T-cell (primary cell): ENCODE measurements around the gene BBS7. TPM values are rescaled to one million over a fixed set of nuclear protein-coding genes. Genes with fewer than 3 reads are reported as not detected.

Experiments
- ATAC-seq, 4 experiments: fragments of 200-7000 bp in 3 of 4; fragments of 150-1000 bp in 1 of 4; cut with Tn5 transposase; replicated peaks in 1 of 4; 1 replicate in 3 of 4; 2 replicates in 1 of 4; pipeline ENCODE4 v1.10.0; 2021; ENCODE audit warnings: moderate library complexity in 3 of 4, mild to moderate bottlenecking in 2 of 4, moderate number of reproducible peaks in 1 of 4
- CTCF ChIA-PET, 2 donors: fragments of 300-600 bp; sonication (Branson Sonifier 250); formaldehyde crosslinking; loops; one replicate each; lab custom pipeline; 2022; ENCODE audit warnings: antibody characterized with exemption in 2 of 2; lab: Charles Lee
- POLR2A ChIA-PET, 2 donors: fragments of 300-600 bp; sonication (Branson Sonifier 250); formaldehyde crosslinking; loops; one replicate each; lab custom pipeline; 2022; ENCODE audit warnings: antibody characterized with exemption in 2 of 2; lab: Charles Lee
- DNase-seq, 35 experiments: peaks; one replicate each; pipeline versions ENCODE4 v3.0.0 to v3.0.0-alpha.2; 2013 to 2023
- H3K27ac ChIP-seq: one replicate; pipeline ENCODE4 v1.5.1; 2013; ENCODE audit warnings: low read length
- H3K27me3 ChIP-seq, 2 experiments: replicated peaks in 1 of 2; 1 replicate in 1 of 2; 2 replicates in 1 of 2; pipeline versions ENCODE4 v1.6.1 to v1.7.0; 2013; ENCODE audit warnings: low read length in 1 of 2, mixed read lengths in 1 of 2; ENCODE audit not compliant: control insufficient read depth in 2 of 2, insufficient read depth in 2 of 2; ENCODE audit errors: extremely low read depth in 1 of 2
- H3K36me3 ChIP-seq, 2 donors: 1 replicate in 1 of 2; 2 replicates in 1 of 2; pipeline versions ENCODE4 v1.6.1 to v1.7.0; 2013; ENCODE audit warnings: low read length in 1 of 2; ENCODE audit not compliant: control insufficient read depth in 2 of 2, insufficient read depth in 1 of 2; ENCODE audit errors: extremely low read depth in 1 of 2
- H3K4me1 ChIP-seq, 2 experiments: 1 replicate in 1 of 2; 2 replicates in 1 of 2; pipeline versions ENCODE4 v1.6.1 to v1.7.0; 2013; ENCODE audit warnings: low read length in 2 of 2, mixed read lengths in 1 of 2; ENCODE audit not compliant: insufficient read depth in 2 of 2, control insufficient read depth in 1 of 2; ENCODE audit errors: extremely low read depth in 1 of 2
- H3K4me3 ChIP-seq, 2 donors: 1 replicate in 1 of 2; 2 replicates in 1 of 2; pipeline versions ENCODE4 v1.5.1 to v1.7.0; 2013; ENCODE audit warnings: mild to moderate bottlenecking in 2 of 2, low read length in 1 of 2, moderate library complexity in 1 of 2; ENCODE audit not compliant: control insufficient read depth in 1 of 2; ENCODE audit errors: extremely low read depth in 1 of 2
- H3K9me3 ChIP-seq: 2 replicates; pipeline ENCODE4 v1.7.0; 2013
- H3K27ac Mint-ChIP-seq, 2 donors: one replicate each; pipeline ENCODE4 v1.8.0; 2020 to 2021; ENCODE audit warnings: mild to moderate bottlenecking in 2 of 2, mixed read lengths in 2 of 2
- H3K27me3 Mint-ChIP-seq, 2 donors: one replicate each; pipeline ENCODE4 v1.8.0; 2021 to 2022; ENCODE audit warnings: mixed read lengths in 2 of 2
- H3K36me3 Mint-ChIP-seq: one replicate; pipeline ENCODE4 v1.8.0; 2021; ENCODE audit warnings: mixed read lengths
- H3K4me1 Mint-ChIP-seq, 3 donors: one replicate each; pipeline ENCODE4 v1.8.0; 2020 to 2022; ENCODE audit warnings: mixed read lengths in 3 of 3, mild to moderate bottlenecking in 1 of 3
- H3K4me3 Mint-ChIP-seq, 3 donors: one replicate each; pipeline ENCODE4 v1.8.0; 2020 to 2022; ENCODE audit warnings: mild to moderate bottlenecking in 3 of 3, mixed read lengths in 3 of 3, moderate library complexity in 3 of 3
- H3K9me3 Mint-ChIP-seq, 3 donors: one replicate each; pipeline ENCODE4 v1.8.0; 2020 to 2022; ENCODE audit warnings: mixed read lengths in 3 of 3
- WGBS: methylation state at CpG from one replicate; pipeline ENCODE4 v1.1.5; 2013; ENCODE audit warnings: missing lambda C conversion rate; ENCODE audit not compliant: insufficient coverage; 5-methylcytosine and 5-hydroxymethylcytosine counted together
- total RNA-seq, 35 experiments: library from RNA in 6 of 35; stranded (reverse) in 6 of 35; fragments of 120-200 nt in 1 of 35; gene quantifications; one replicate each; pipeline versions ENCODE4 v1.2.1 to v1.2.4 and lab custom pipeline; 2013 to 2026

Gene BBS7
- total RNA-seq, 5 donors from 2014 or later (not counting 1 experiment from before 2014, with no cell fraction given) = 6.2 to 10.8 (median 8.7) TPM

GRCh38 chr4:121824171-121824527 lies 46.1 kb downstream of the BBS7 start:
- no peaks in the 10 kb centered on the region for H3K27me3 Mint-ChIP-seq
- peaks cover 16 to 21% (median 20%) of the 10 kb centered on the region in 3 donors for H3K4me1 Mint-ChIP-seq
- no peaks in the 10 kb centered on the region for H3K9me3 Mint-ChIP-seq
- ATAC-seq (no peak), DNase-seq (no peak)
- Histone ChIP-seq H3K9me3 (no peaks in the 10 kb centered on the region), H3K27ac (peak overlapping the region; percentile 75), H3K4me1 (peaks cover 7 to 10% of the 10 kb centered on the region in 2 experiments), H3K4me3 (peak overlapping the region; percentile 71 to 78), H3K36me3 (no peaks in the 10 kb centered on the region), H3K27me3 (no peaks in the 10 kb centered on the region)
- ChIA-PET CTCF (interaction anchor here in 1 of 2 donors (1.5 kb wide), 2 partner anchors 22 to 754 kb away, joined by 4 to 9 read pairs; partner anchors contain the start of gene EXOSC9), POLR2A (interaction anchor here (0.5 to 1.2 kb wide), 6 partner anchors 20 to 528 kb away, joined by 3 to 8 read pairs (median 3); partner anchors contain the start of gene EXOSC9 (in 2 of the 2))
- peaks cover 9% of the 10 kb centered on the region for H3K36me3 Mint-ChIP-seq
- H3K4me3 Mint-ChIP-seq = peak overlapping the region; percentile 86 to 93 (median 86)
- 0% methylated on average over 2 of the region's 8 CpGs for WGBS
- H3K27ac Mint-ChIP-seq = peak overlapping the region; percentile 86

GRCh38 chr4:121823505-121824170 lies 46.6 kb downstream of the BBS7 start, which contains the start of gene CCNA2:
Gene CCNA2 (minus strand): TSS chr4:121823883. CDS start chr4:121823628, 255 bp downstream.
- Mint-ChIP-seq H3K27ac (peak within 1 kb of the TSS; percentile 86), H3K36me3 (peaks cover 9% of the 10 kb centered on the region), H3K27me3 (no peaks in the 10 kb centered on the region), H3K4me1 (peaks cover 16 to 24% (median 20%) of the 10 kb centered on the region in 3 donors), H3K4me3 (peak within 1 kb of the TSS; percentile 86 to 93 (median 86)), H3K9me3 (no peaks in the 10 kb centered on the region)
- Histone ChIP-seq H3K27me3 (no peaks in the 10 kb centered on the region), H3K4me1 (peaks cover 7 to 10% of the 10 kb centered on the region in 2 experiments), H3K4me3 (peak within 1 kb of the TSS; percentile 71 to 78), H3K36me3 (no peaks in the 10 kb centered on the region), H3K27ac (peak within 1 kb of the TSS; percentile 75), H3K9me3 (no peaks in the 10 kb centered on the region)
- peak; percentile 91 to 97 (median 94) for DNase-seq
- ATAC-seq = peak; percentile 98
- ChIA-PET CTCF (interaction anchor here in 1 of 2 donors (1.5 kb wide), 2 partner anchors 22 to 755 kb away, joined by 4 to 9 read pairs; partner anchors contain the start of gene EXOSC9), POLR2A (interaction anchor here (0.5 to 1.2 kb wide), 6 partner anchors 20 to 529 kb away, joined by 3 to 8 read pairs (median 3); partner anchors contain the start of gene EXOSC9 (in 2 of the 2))
- under 1% methylated on average over 63 of the region's 63 CpGs for WGBS

GRCh38 chr4:121822796-121823504 lies 47.3 kb downstream of the BBS7 start:
- peak in 22 of 35 experiments; percentile 1 to 53 (median 14) for DNase-seq
- peaks cover 7 to 10% of the 10 kb centered on the region in 2 experiments for H3K4me1 ChIP-seq
- peaks cover 9% of the 10 kb centered on the region for H3K36me3 Mint-ChIP-seq
- H3K27me3 ChIP-seq = no peaks in the 10 kb centered on the region
- under 1% methylated on average over 25 of the region's 30 CpGs for WGBS
- H3K9me3 ChIP-seq = no peaks in the 10 kb centered on the region
- peak in 1 of 4 experiments; percentile 1 for ATAC-seq
- peak overlapping the region; percentile 86 to 93 (median 86) for H3K4me3 Mint-ChIP-seq
- peaks cover 16 to 24% (median 20%) of the 10 kb centered on the region in 3 donors for H3K4me1 Mint-ChIP-seq
- no peaks in the 10 kb centered on the region for H3K27me3 Mint-ChIP-seq
- POLR2A ChIA-PET = no interaction called here
- no peaks in the 10 kb centered on the region for H3K9me3 Mint-ChIP-seq
- CTCF ChIA-PET = interaction anchor here in 1 of 2 donors (1.0 kb wide), 1 partner anchor 95 kb away, joined by 3 read pairs; no protein-coding TSS in a partner anchor
- H3K27ac Mint-ChIP-seq = peak overlapping the region; percentile 39 to 52
- peak overlapping the region; percentile 71 to 78 for H3K4me3 ChIP-seq
- no peak overlapping the region for H3K27ac ChIP-seq
- peaks cover 0 to under 1% of the 10 kb centered on the region in 2 donors for H3K36me3 ChIP-seq

GRCh38 chr4:121822047-121822446 lies 48.2 kb downstream of the BBS7 start:
- peaks cover 16 to 24% (median 20%) of the 10 kb centered on the region in 3 donors for H3K4me1 Mint-ChIP-seq
- H3K4me1 ChIP-seq = peaks cover 7 to 10% of the 10 kb centered on the region in 2 experiments
- H3K36me3 ChIP-seq = peaks cover 0 to 8% of the 10 kb centered on the region in 2 donors
- no CpG with 5 or more reads among the region's 1 CpG for whole genome bisulfite sequencing
- no peaks in the 10 kb centered on the region for H3K9me3 ChIP-seq
- peaks cover 9% of the 10 kb centered on the region for H3K36me3 Mint-ChIP-seq
- CTCF ChIA-PET = interaction anchor here in 1 of 2 donors (1.0 to 1.3 kb wide), 2 partner anchors 22 to 94 kb away, joined by 3 read pairs; no protein-coding TSS in a partner anchor
- no peak overlapping the region for H3K27ac Mint-ChIP-seq
- H3K4me3 ChIP-seq = no peak overlapping the region
- DNase-seq (no peak), ATAC-seq (no peak)
- no peaks in the 10 kb centered on the region for H3K27me3 ChIP-seq
- H3K27ac ChIP-seq = no peak overlapping the region
- POLR2A ChIA-PET = interaction anchor here in 1 of 2 donors (0.9 to 1.3 kb wide), 2 partner anchors 19 to 21 kb away, joined by 4 to 6 read pairs; partner anchors contain the start of gene EXOSC9
- H3K4me3 Mint-ChIP-seq = peak overlapping the region; percentile 86 to 93 (median 86)
- no peaks in the 10 kb centered on the region for H3K27me3 Mint-ChIP-seq
- H3K9me3 Mint-ChIP-seq = no peaks in the 10 kb centered on the region

GRCh38 chr4:121819216-121819965 lies 50.9 kb downstream of the BBS7 start:
- Histone ChIP-seq H3K27ac (no peak overlapping the region), H3K27me3 (no peaks in the 10 kb centered on the region), H3K4me1 (peaks cover 6 to 10% of the 10 kb centered on the region in 2 experiments), H3K36me3 (peaks cover 0 to 34% of the 10 kb centered on the region in 2 donors), H3K4me3 (no peak overlapping the region), H3K9me3 (no peaks in the 10 kb centered on the region)
- ChIA-PET CTCF (interaction anchor here in 1 of 2 donors (0.5 to 0.9 kb wide), 3 partner anchors 16 to 57 kb away, joined by 3 read pairs; no protein-coding TSS in a partner anchor), POLR2A (interaction anchor here (0.7 to 1.1 kb wide), 2 partner anchors 8 to 14 kb away, joined by 3 read pairs; no protein-coding TSS in a partner anchor)
- no peak for DNase-seq
- no peak overlapping the region for H3K4me3 Mint-ChIP-seq
- no CpG with 5 or more reads among the region's 1 CpG for WGBS
- H3K9me3 Mint-ChIP-seq = no peaks in the 10 kb centered on the region
- no peak for ATAC-seq
- H3K27me3 Mint-ChIP-seq = no peaks in the 10 kb centered on the region
- peaks cover 16 to 22% (median 17%) of the 10 kb centered on the region in 3 donors for H3K4me1 Mint-ChIP-seq
- peaks cover 8% of the 10 kb centered on the region for H3K36me3 Mint-ChIP-seq
- peak overlapping the region; percentile 14 to 36 for H3K27ac Mint-ChIP-seq
